Ovary (tissue), 9 donors: Measurements from ENCODE around the gene TGFB1. TPM values are rescaled to one million over a fixed set of nuclear protein-coding genes. Genes with fewer than 3 reads are reported as not detected.
"Not testable (repeated sequence)": the region's sequence is repeated elsewhere in the genome, so short reads cannot be mapped to it uniquely, and the experiment has no call there.

ENCODE experiments used
- DNase-seq, 5 donors: peaks; one replicate each; pipeline ENCODE4 v3.0.0-alpha.2; 2019 to 2020
- H3K27ac ChIP-seq, 2 donors: fragments of 200-600 bp; one replicate each; pipeline versions ENCODE4 v1.5.1 to v1.8.0; 2019 to 2022
- H3K27me3 ChIP-seq: fragments of 200-600 bp; one replicate; pipeline ENCODE4 v1.8.0; 2022
- H3K36me3 ChIP-seq: fragments of 200-600 bp; sonication (generic); one replicate; pipeline ENCODE4 v1.5.1; 2019
- H3K4me1 ChIP-seq: one replicate; pipeline ENCODE4 v1.8.1; 2013; ENCODE audit warnings: mild to moderate bottlenecking, moderate library complexity; ENCODE audit not compliant: insufficient read depth
- H3K4me3 ChIP-seq: fragments of 200-600 bp; sonication (generic); one replicate; pipeline ENCODE4 v1.5.1; 2017
- H3K9me3 ChIP-seq, 2 donors: fragments of 200-600 bp in 1 of 2; sonication (generic) in 1 of 2; one replicate each; pipeline versions ENCODE4 v1.5.1 to v1.8.1; 2013 to 2019; ENCODE audit warnings: mild to moderate bottlenecking in 1 of 2, moderate library complexity in 1 of 2
- CTCF ChIP-seq, 3 donors: fragments of 450-650 bp in 2 of 3; fragments of 200-600 bp in 1 of 3; IDR thresholded peaks; one replicate each; pipeline versions ENCODE4 v1.5.1 to v1.8.0; 2016 to 2022; ENCODE audit warnings: antibody characterized with exemption in 3 of 3, mild to moderate bottlenecking in 1 of 3
- EP300 ChIP-seq: sonication (generic); formaldehyde crosslinking; IDR thresholded peaks from one replicate; pipeline ENCODE4 v1.6.1; 2017; ENCODE audit warnings: antibody characterized with exemption
- POLR2A ChIP-seq: fragments of 450-650 bp; IDR thresholded peaks from one replicate; pipeline ENCODE4 v1.6.1; 2017; ENCODE audit warnings: antibody characterized with exemption, mild to moderate bottlenecking, moderate library complexity
- WGBS, 3 donors: extraction: QIAGEN DNeasy Blood & Tissue Kit in 1 of 3; methylation state at CpG; one replicate each; pipeline versions ENCODE4 v1.1.5 to v1.1.7; 2013 to 2017; 5-methylcytosine and 5-hydroxymethylcytosine counted together
- intact Hi-C, 4 donors: fragments of 100-400 bp; cut with DNase I; formaldehyde crosslinking; loops; one replicate each; pipeline versions ENCODE4 v1.11.0 to v1.15.1; 2022 to 2023
- polyA plus RNA-seq, 2 donors: library from polyadenylated mRNA; stranded (reverse); fragments of 200-250 nt in 1 of 2; fragments of 350-450 nt in 1 of 2; fragmentation: Illumina TruSeq in 1 of 2; extraction: RNeasy Lipid Tissue Mini Kit (QIAGEN cat#74804) in 1 of 2; gene quantifications; one replicate each; pipeline ENCODE4 v1.2.3, GENCODE V29; 2013 to 2014
- total RNA-seq, 7 donors: library from RNA; depleted of rRNA in 2 of 7; stranded (reverse); fragments of >200 nt in 2 of 7; fragmentation: NEBNext Ultra II Directional in 3 of 7; extraction: Animal tissue kit (Norgen Biotek cat#: 25700) in 3 of 7; gene quantifications; one replicate each; pipeline versions ENCODE4 v1.1.0 to v1.2.4, GENCODE V29; 2016 to 2023
- donor health status: DM: no; HTN: no; CAD: no; lungs with moderate emphysema.
- donor health status: DM: no; HTN: no; CAD: no.
- donor health status: Bipolar disorder and iron deficiency.
- donor health status: DM: yes; HTN: yes; CAD: no.
- donor health status: DM: no; HTN: no; CAD: no.
- donor health status: DM: yes; HTN: yes; CAD: no.

The TGFB1 gene
- total and polyA plus RNA-seq, 9 donors, result 9.1 to 31.8 (median 20.8) TPM

- no peaks in the 10 kb centered on the region for H3K36me3 ChIP-seq
- no peak for DNase-seq
- TF ChIP-seq CTCF (IDR thresholded peaks at IDR 0.05), result no peak
- no peak for TF ChIP-seq EP300
- no peak for TF ChIP-seq POLR2A
- WGBS, 3 donors, result 21 to 41% (median 41%) methylated on average over 2 of the region's 2 CpGs
- no peaks in the 10 kb centered on the region for H3K9me3 ChIP-seq
- H3K4me3 ChIP-seq, result no peak overlapping the region
- no peak overlapping the region for H3K27ac ChIP-seq
- H3K27me3 ChIP-seq, result no peaks in the 10 kb centered on the region
- intact Hi-C loops, result no loop called here
- H3K4me1 ChIP-seq, result peaks cover 6% of the 10 kb centered on the region
These were observed 18.8 kb upstream of the TGFB1 start for GRCh38 chr19:41372501-41372900.

GRCh38 chr19:41371541-41371940, 17.8 kb upstream of the TGFB1 start:
- Histone ChIP-seq H3K4me1 (peaks cover 6% of the 10 kb centered on the region), H3K27ac (no peak overlapping the region), H3K4me3 (no peak overlapping the region), H3K9me3 (no peaks in the 10 kb centered on the region), H3K36me3 (no peaks in the 10 kb centered on the region), H3K27me3 (no peaks in the 10 kb centered on the region)
- WGBS, 3 donors, result 91 to 96% (median 92%) methylated on average over 8 of the region's 8 CpGs
- DNase-seq, result no peak
- intact Hi-C loops, result no loop called here
- TF ChIP-seq CTCF (IDR thresholded peaks at IDR 0.05) (no peak), EP300 (no peak), POLR2A (no peak)

GRCh38 chr19:41371119-41371518, 17.4 kb upstream of the TGFB1 start:
- DNase-seq, H3K4me3 ChIP-seq, H3K9me3 ChIP-seq, H3K36me3 ChIP-seq, H3K27me3 ChIP-seq, intact Hi-C loops, H3K4me1 ChIP-seq, H3K27ac ChIP-seq: not testable (repeated sequence)
- 90 to 95% (median 95%) methylated on average over 5 of the region's 5 CpGs for WGBS, 3 donors

GRCh38 chr19:41369769-41370168, 16.0 kb upstream of the TGFB1 start:
- 98 to 99% (median 99%) methylated on average over 2 of the region's 2 CpGs for WGBS, 3 donors
- Histone ChIP-seq H3K27ac (no peak overlapping the region), H3K9me3 (no peaks in the 10 kb centered on the region), H3K4me3 (no peak overlapping the region), H3K27me3 (no peaks in the 10 kb centered on the region), H3K36me3 (no peaks in the 10 kb centered on the region), H3K4me1 (peaks cover under 1% of the 10 kb centered on the region)
- intact Hi-C loops, result no loop called here
- TF ChIP-seq POLR2A (no peak), CTCF (IDR thresholded peaks at IDR 0.05) (no peak), EP300 (no peak)
- DNase-seq, result no peak

- 60 to 68% (median 61%) methylated on average over 6 of the region's 6 CpGs for WGBS, 3 donors
These were observed 14.2 kb upstream of the TGFB1 start for GRCh38 chr19:41367848-41368301.

More at GRCh38 chr19:41367848-41368301, 14.2 kb upstream of the TGFB1 start:
- Histone ChIP-seq H3K27ac (no peak overlapping the region), H3K36me3 (no peaks in the 10 kb centered on the region), H3K27me3 (no peaks in the 10 kb centered on the region), H3K4me3 (no peak overlapping the region), H3K4me1 (peaks cover 8% of the 10 kb centered on the region), H3K9me3 (no peaks in the 10 kb centered on the region)
- TF ChIP-seq POLR2A (no peak), EP300 (no peak), CTCF (IDR thresholded peaks at IDR 0.05) (no peak)
- intact Hi-C loops, result no loop called here
- DNase-seq, result no peak
